AG04450 (cell line): ENCODE results near the gene ZNF687. TPM values are rescaled to one million over a fixed set of nuclear protein-coding genes. Genes with fewer than 3 reads are reported as not detected.

ENCODE experiments used
- CTCF ChIA-PET: fragments of 300-600, 350-600 bp; formaldehyde crosslinking; extraction: SDS; loops from one replicate; lab custom pipeline; 2022; ENCODE audit warnings: antibody characterized with exemption, inconsistent platforms; lab: Charles Lee
- POLR2A ChIA-PET: fragments of 350-600 bp; formaldehyde crosslinking; extraction: SDS; loops from one replicate; lab custom pipeline; 2021; ENCODE audit warnings: antibody characterized with exemption, inconsistent platforms; lab: Yijun Ruan, JAX
- DNase-seq: peaks from one replicate; pipeline ENCODE4 v3.0.0-alpha.2; 2011; ENCODE audit warnings: low read depth, low spot score
- H3K27ac ChIP-seq: one replicate; pipeline ENCODE4 v1.5.1; 2012; ENCODE audit warnings: low read depth, low read length, control low read depth
- H3K27me3 ChIP-seq: one replicate; pipeline ENCODE4 v1.6.0; 2012; ENCODE audit warnings: low read length; ENCODE audit not compliant: control insufficient read depth, insufficient read depth
- H3K4me3 ChIP-seq: 2 replicates; pipeline ENCODE4 v1.5.1; 2011; ENCODE audit warnings: mild to moderate bottlenecking, low read depth, low read length, control low read depth
- H3K9me3 ChIP-seq: 2 replicates; pipeline ENCODE4 v1.5.1; 2012; ENCODE audit warnings: low read length; ENCODE audit not compliant: control insufficient read depth, insufficient read depth
- CTCF ChIP-seq: IDR thresholded peaks from 2 replicates; pipeline ENCODE4 v1.5.1; 2011; ENCODE audit warnings: low read depth, low read length, control low read depth, inconsistent platforms
- polyA plus RNA-seq: library from polyadenylated mRNA; depleted of rRNA; stranded (reverse); fragments of >200 nt; gene quantifications from 2 replicates; pipeline ENCODE4 v1.2.3, GENCODE V29; 2011

The ZNF687 gene
- polyA plus RNA-seq, 1 experiment: 10.5 TPM

GRCh38 chr1:151254217-151255213 is 27.6 kb upstream of the ZNF687 start, which contains the start of gene PSMD4:
TSS of gene PSMD4 (plus strand) at chr1:151254734. CDS start at chr1:151254783, 49 bp downstream.
- CTCF ChIA-PET: interaction anchor here (0.6 to 2.0 kb wide), 5 partner anchors 13 to 154 kb away, joined by 3 to 8 read pairs (median 7); no protein-coding TSS in a partner anchor
- DNase-seq: peak; percentile 88
- TF ChIP-seq CTCF: no peak
- Histone ChIP-seq H3K4me3 (peak within 1 kb of the TSS; percentile 84), H3K9me3 (no peaks in the 10 kb centered on the region; the same call in 1 of the 2 replicates), H3K27me3 (no peaks in the 10 kb centered on the region), H3K27ac (peak within 1 kb of the TSS; percentile 83)
- POLR2A ChIA-PET: interaction anchor here (0.5 to 1.6 kb wide), 6 partner anchors 27 to 73 kb away, joined by 3 to 10 read pairs (median 4); partner anchors contain the start of genes PI4KB, VPS72 and ZNF687

DNA sequence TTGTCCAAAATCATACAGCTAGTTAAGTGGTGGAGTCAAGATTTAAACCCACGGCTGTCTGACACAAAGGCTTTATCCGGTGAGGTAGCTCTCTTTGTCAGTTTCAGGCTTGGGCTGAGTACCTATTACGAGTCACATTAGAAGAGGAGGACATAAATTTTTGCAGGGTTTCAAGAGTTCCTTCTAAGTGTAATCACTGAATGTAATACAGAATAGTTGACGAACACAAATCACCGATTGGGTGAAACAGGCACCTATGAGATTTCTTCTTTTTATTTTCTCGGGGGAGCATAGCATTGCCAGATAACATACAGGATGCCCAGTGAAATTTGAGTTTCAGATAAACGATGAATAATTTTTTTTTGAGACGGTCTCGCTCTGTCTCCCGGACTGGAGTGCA is 26.7 kb upstream of the ZNF687 start:
- no peak overlapping the region for H3K27ac ChIP-seq
- no peaks in the 10 kb centered on the region; the same call in 1 of the 2 replicates for H3K9me3 ChIP-seq
- CTCF ChIA-PET: interaction anchor here (1.6 to 2.0 kb wide), 2 partner anchors 85 to 155 kb away, joined by 7 to 8 read pairs; no protein-coding TSS in a partner anchor
- no peaks in the 10 kb centered on the region for H3K27me3 ChIP-seq
- no peak for TF ChIP-seq CTCF
- POLR2A ChIA-PET: interaction anchor here (1.3 to 1.6 kb wide), 2 partner anchors 26 to 60 kb away, joined by 5 to 10 read pairs; partner anchors contain the start of gene ZNF687
- peak overlapping the region; percentile 84 for H3K4me3 ChIP-seq
- no peak for DNase-seq

DNA sequence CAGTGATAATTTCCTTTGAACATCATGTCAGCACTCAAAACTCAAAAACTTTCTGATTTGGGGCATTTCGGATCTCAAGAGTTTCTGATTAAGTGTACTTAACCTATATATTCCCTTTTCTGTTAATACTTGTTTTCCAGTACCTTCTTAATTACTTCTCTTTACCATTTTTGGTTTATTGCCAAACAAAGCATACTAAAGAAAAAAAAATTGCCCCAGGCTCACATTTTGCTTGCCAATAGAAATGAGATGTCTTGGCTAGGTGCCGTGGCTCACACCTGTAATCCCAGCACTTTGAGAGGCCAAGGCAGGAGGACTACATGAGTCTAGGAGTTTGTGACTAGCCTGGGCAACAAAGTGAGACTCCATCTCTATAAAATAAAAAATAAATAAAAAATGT is 22.7 kb upstream of the ZNF687 start:
- Histone ChIP-seq H3K27ac (no peak overlapping the region), H3K27me3 (no peaks in the 10 kb centered on the region), H3K4me3 (no peak overlapping the region), H3K9me3 (no peaks in the 10 kb centered on the region)
- ChIA-PET CTCF (interaction anchor here (3.4 kb wide), 1 partner anchor 8 kb away, joined by 15 read pairs; no protein-coding TSS in a partner anchor), POLR2A (no interaction called here)
- no peak for TF ChIP-seq CTCF
- DNase-seq: no peak

GRCh38 chr1:151265446-151266236 is 16.5 kb upstream of the ZNF687 start:
- POLR2A ChIA-PET: no interaction called here
- CTCF ChIA-PET: no interaction called here
- Histone ChIP-seq H3K27me3 (no peaks in the 10 kb centered on the region), H3K4me3 (no peak overlapping the region), H3K27ac (no peak overlapping the region), H3K9me3 (no peaks in the 10 kb centered on the region)
- TF ChIP-seq CTCF: no peak
- no peak for DNase-seq
